Measurements from ENCODE around the gene GPRC5B.

GRCh38 chr16:19876501-19877059 lies 8.1 kb downstream of the GPRC5B start:
- TF ChIP-seq CTCF (IDR thresholded peaks at IDR 0.05): no peak
- no peak for TF ChIP-seq POLR2A (IDR thresholded peaks at IDR 0.05)
- TF ChIP-seq EP300 (IDR thresholded peaks at IDR 0.05): no peak
